NOMO-1 treated with DMSO at 0.1 percent for 48 hours (cell line): ENCODE measurements around the gene ATP1A3.
"Not testable (repeated sequence)": the region's sequence is repeated elsewhere in the genome, so short reads cannot be mapped to it uniquely, and the experiment has no call there.

Source experiments
- DNase-seq: peaks from one replicate; lab custom pipeline; 2025; ENCODE audit not compliant: unreplicated experiment; lab: John Stamatoyannopoulos, UW

Gene ATP1A3

DNA sequence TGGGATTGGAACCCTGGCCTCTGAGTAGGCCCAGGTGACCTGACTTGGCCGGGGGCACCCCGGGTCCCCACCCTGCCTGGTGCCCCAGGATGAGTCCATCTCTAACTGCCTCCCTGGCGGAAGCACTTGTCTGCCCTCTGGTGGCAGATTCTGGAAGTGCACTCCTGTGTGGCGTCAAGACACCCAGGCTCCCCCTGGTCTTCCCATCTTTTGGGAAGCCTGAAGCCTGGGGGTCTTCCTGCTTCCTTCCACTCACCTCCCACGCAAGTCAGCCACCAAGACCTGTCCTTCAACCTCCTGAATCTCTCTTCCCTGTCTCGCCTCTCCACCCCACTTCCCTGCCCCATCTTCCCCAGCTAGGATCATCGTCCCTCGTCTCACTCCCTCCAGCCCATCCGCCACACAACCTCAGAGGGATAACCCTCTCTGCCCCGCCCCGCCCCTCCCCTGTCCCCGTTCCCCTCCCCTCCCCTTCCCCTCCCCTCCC is 42.3 kb downstream of the ATP1A3 start:
- DNase-seq: peak; percentile 37

GRCh38 chr19:41947091-41947490 is 46.9 kb downstream of the ATP1A3 start:
- DNase-seq: no peak

GRCh38 chr19:41945135-41945766 is 48.8 kb downstream of the ATP1A3 start:
- no peak for DNase-seq

GRCh38 chr19:41944336-41944735 is 49.7 kb downstream of the ATP1A3 start:
- DNase-seq: no peak

- DNase-seq: no peak
Observed at GRCh38 chr19:41941410-41942202, 52.4 kb downstream of the ATP1A3 start.

GRCh38 chr19:41940731-41941409 is 53.2 kb downstream of the ATP1A3 start:
- no peak for DNase-seq

GRCh38 chr19:41939861-41940730 is 53.9 kb downstream of the ATP1A3 start:
- DNase-seq: peak; percentile 24

DNA sequence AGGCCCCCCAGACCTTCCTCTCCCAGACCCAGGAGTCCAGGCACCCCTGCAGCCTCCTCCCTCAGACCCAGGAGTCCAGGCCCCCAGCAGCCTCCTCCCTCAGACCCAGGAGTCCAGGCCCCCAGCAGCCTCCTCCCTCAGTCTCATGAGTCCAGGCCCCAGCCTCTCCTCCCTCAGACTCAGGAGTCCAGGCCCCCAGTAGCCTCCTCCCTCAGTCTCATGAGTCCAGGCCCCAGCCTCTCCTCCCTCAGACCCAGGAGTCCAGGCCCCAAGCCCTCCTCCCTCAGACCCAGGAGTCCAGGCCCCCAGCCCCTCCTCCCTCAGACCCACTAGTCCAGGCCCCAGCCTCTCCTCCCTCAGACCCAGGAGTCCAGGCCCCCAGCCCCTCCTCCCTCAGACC is 54.8 kb downstream of the ATP1A3 start:
- DNase-seq: not testable (repeated sequence)

- DNase-seq: peak; percentile 36
Observed at GRCh38 chr19:41937525-41938468, 56.2 kb downstream of the ATP1A3 start.

DNA sequence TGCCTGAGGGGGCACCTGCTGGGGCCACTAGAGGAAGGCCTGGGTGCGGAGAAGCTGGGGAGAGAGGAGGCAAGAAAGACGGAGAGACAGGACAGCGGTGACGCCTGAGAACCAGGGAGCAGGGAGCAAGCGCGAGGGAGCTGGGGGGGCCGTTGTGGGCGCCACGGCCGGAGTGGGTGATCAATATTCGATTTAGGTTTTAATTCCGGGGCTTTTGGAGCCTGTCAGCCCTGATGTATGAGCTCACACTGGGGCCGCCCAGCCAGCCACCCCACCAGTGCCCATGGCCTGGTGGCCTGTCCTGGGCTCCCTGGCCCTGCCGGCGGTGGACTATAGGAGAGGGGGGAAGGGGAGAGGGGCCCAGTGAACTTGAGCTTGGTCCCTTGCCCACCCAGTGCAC is 57.1 kb downstream of the ATP1A3 start:
- DNase-seq: no peak

- DNase-seq: no peak
Observed at GRCh38 chr19:41936416-41936850, 57.6 kb downstream of the ATP1A3 start.

DNA sequence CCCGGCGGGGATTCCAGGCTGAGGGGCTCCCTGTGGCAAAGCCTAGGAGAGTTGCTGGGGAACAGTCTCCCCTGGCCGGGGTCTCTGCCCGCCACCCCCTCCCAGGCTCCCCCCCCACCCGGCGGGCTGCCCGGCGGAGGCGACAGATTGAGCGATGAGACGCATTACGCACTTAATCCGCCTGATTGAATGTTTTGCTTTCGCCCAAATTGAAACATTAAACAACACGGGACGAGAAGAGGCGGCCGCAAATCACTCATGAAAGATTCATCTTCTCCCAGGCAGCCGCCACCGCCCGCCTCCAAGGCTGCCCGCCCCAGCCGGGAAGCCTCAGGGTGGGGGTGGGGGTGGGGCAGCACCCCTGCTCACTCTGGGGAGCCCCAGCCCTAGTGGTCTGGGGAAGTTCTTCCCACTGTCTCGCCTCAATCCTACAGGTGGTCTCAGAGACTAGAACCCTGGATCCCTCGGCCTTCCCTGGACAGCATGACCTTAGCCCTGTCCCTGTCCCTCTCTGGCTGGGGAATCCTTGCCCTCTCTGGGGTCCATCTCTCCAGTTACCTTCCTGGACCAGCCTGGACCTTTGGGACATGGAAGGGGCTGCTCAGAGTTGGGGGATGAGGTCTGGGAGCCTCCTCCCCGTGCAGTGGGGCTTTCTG is 58.1 kb downstream of the ATP1A3 start:
- no peak for DNase-seq

- peak; percentile 46 for DNase-seq
Observed at GRCh38 chr19:41934849-41935374, 59.1 kb downstream of the ATP1A3 start.

DNA sequence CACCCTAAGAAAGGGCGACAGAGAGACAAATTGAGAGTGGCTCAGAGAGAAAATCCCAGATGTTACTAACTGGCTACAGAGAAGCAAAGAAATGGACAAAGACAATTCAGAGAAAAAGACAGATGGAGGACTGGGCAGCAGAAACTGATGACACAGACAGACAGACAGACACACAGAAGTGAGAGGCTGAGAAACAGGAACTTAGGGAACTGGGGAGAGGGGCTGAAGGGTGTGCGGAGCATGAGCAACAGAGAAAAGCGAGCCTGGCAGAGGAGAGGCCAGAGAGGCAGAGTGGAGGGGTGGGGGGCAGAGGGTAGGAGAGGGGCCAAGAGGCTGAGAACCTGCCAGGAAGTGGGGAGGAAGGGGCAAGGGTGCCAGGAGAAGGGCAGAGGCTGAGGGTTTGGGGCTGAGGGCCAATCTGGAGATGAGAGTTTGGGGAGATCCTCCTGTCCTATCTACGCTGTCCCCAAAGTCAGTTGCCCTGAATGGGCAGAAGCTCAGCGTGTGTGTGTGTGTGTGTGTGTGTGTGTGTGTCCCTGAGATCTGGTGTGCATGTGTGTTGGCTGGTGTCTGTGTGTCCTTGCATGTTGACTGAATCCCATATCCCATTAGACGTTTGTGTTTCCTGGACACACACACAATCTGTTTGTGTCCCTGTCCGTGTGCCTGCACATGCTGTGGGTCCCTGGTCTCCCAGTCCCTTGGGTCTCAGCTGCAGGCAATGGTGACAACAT is 60.2 kb downstream of the ATP1A3 start:
- peak; percentile 31 for DNase-seq

GRCh38 chr19:41932720-41933332 is 61.2 kb downstream of the ATP1A3 start:
- DNase-seq: no peak

DNA sequence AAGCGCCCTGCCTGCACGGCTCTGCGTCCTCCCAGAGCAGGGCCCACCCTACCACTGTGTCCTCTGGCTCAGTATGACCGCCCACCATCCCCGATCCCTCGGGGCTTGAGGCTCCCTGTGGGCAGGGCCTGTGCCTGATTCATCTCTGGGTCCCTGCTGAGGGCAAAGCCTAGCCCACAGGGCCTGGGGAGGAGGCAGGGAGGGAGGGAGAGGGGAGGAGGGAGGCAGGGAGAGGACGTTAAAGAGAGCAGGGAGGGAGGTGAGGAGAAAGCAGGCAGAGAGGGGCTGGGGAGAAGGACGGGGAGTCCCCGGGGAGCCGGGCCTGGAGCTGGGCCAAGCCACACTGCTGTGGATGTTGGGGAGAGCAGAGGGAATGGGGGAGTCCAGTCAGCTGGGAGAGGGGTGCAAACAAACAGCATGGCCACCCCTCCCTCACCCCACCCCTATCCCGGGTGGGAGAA is 61.7 kb downstream of the ATP1A3 start:
- no peak for DNase-seq

- DNase-seq: no peak
Observed at GRCh38 chr19:41930926-41931592, 63.0 kb downstream of the ATP1A3 start.
